Gastrocnemius medialis (tissue), 4 donors: Measurements from ENCODE around the gene TCERG1L. TPM values are rescaled to one million over a fixed set of nuclear protein-coding genes. Genes with fewer than 3 reads are reported as not detected.

Source experiments
- ATAC-seq, 2 donors: fragments of 150-250 bp; one replicate each; pipeline ENCODE4 v1.9.1; 2016
- DNase-seq, 2 donors: peaks; one replicate each; pipeline ENCODE4 v3.0.0-alpha.2; 2019
- H3K27ac ChIP-seq, 4 donors: fragments of 200-600 bp; sonication (generic); 1 replicate in 1 of 4; 2 replicates in 3 of 4; pipeline ENCODE4 v1.5.1; 2016 to 2018; ENCODE audit warnings: mild to moderate bottlenecking in 2 of 4, moderate library complexity in 1 of 4
- H3K27me3 ChIP-seq, 3 donors: fragments of 200-600 bp; sonication (generic) in 2 of 3; 1 replicate in 1 of 3; 2 replicates in 2 of 3; pipeline versions ENCODE4 v1.5.1 to v1.6.0; 2016 to 2019; ENCODE audit warnings: mild to moderate bottlenecking in 1 of 3, moderate library complexity in 1 of 3
- H3K36me3 ChIP-seq, 2 donors: fragments of 200-600 bp; sonication (generic) in 1 of 2; one replicate each; pipeline ENCODE4 v1.5.1; 2017 to 2018
- H3K4me1 ChIP-seq, 2 donors: fragments of 200-600 bp; sonication (generic) in 1 of 2; one replicate each; pipeline ENCODE4 v1.5.1; 2016 to 2017; ENCODE audit warnings: mild to moderate bottlenecking in 2 of 2
- H3K4me3 ChIP-seq, 4 donors: fragments of 200-600 bp; sonication (generic) in 3 of 4; 1 replicate in 1 of 4; 2 replicates in 3 of 4; pipeline ENCODE4 v1.5.1; 2016 to 2019; ENCODE audit warnings: mild to moderate bottlenecking in 2 of 4
- H3K9me3 ChIP-seq, 3 donors: fragments of 200-600 bp; sonication (generic) in 2 of 3; 1 replicate in 1 of 3; 2 replicates in 2 of 3; pipeline ENCODE4 v1.5.1; 2016 to 2019
- CTCF ChIP-seq, 5 experiments: fragments of 450-650 bp in 3 of 5; fragments of 200-600 bp in 2 of 5; sonication (generic) in 2 of 5; IDR thresholded peaks in 4 of 5; conservative IDR thresholded peaks in 1 of 5; 1 replicate in 4 of 5; 2 replicates in 1 of 5; pipeline ENCODE4 v1.5.1; 2016 to 2019; ENCODE audit warnings: antibody characterized with exemption in 5 of 5, mild to moderate bottlenecking in 3 of 5, moderate library complexity in 3 of 5
- POLR2A ChIP-seq, 2 donors: fragments of 450-650 bp; IDR thresholded peaks; one replicate each; pipeline ENCODE4 v1.6.1; 2017; ENCODE audit warnings: antibody characterized with exemption in 2 of 2, mild to moderate bottlenecking in 2 of 2, moderate library complexity in 2 of 2
- in situ Hi-C, 4 donors: fragments of 200-750 bp; cut with MboI; loops; one replicate each; pipeline versions ENCODE4 v1.15.0 to v1.8.0; 2017; ENCODE audit warnings: low sequenced_read_pairs in 4 of 4
- intact Hi-C: fragments of 100-400 bp; cut with DNase I; formaldehyde crosslinking; loops from one replicate; pipeline ENCODE4 v1.15.1; 2023; ENCODE audit warnings: low total_unique reads
- total RNA-seq, 4 donors: library from RNA; depleted of rRNA; stranded (reverse); fragments of >200 nt; gene quantifications; one replicate each; pipeline versions ENCODE4 v1.1.0 to v1.2.3, GENCODE V29; 2016

The TCERG1L gene
- total RNA-seq, 4 donors from 2014 or later: not detected

GRCh38 chr10:131186547-131187253 lies 124.8 kb downstream of the TCERG1L start:
- Histone ChIP-seq H3K9me3 (no peaks in the 10 kb centered on the region), H3K36me3 (no peaks in the 10 kb centered on the region), H3K4me3 (no peak overlapping the region), H3K4me1 (no peaks in the 10 kb centered on the region), H3K27me3 (peaks cover 0 to 4% (median 0%) of the 10 kb centered on the region in 3 donors), H3K27ac (no peak overlapping the region)
- DNase-seq (no peak), ATAC-seq (no peak)
- TF ChIP-seq POLR2A (IDR thresholded peaks at IDR 0.05) (no peak), CTCF (IDR thresholded peaks at IDR 0.05 in 4 of 5, conservative IDR thresholded peaks at IDR 0.05 in 1 of 5) (no peak)
- intact Hi-C loops: no loop called here
- in situ Hi-C loops: no loop called here

- DNase-seq: no peak
- TF ChIP-seq POLR2A (IDR thresholded peaks at IDR 0.05) (no peak), CTCF (IDR thresholded peaks at IDR 0.05 in 4 of 5, conservative IDR thresholded peaks at IDR 0.05 in 1 of 5) (no peak)
- in situ Hi-C loops: no loop called here
- no peak overlapping the region for H3K4me3 ChIP-seq
- peaks cover 0 to 9% (median 0%) of the 10 kb centered on the region in 3 donors for H3K27me3 ChIP-seq
- H3K4me1 ChIP-seq: no peaks in the 10 kb centered on the region
- intact Hi-C loops: no loop called here
- no peak overlapping the region for H3K27ac ChIP-seq
- no peaks in the 10 kb centered on the region for H3K36me3 ChIP-seq
- no peak for ATAC-seq
- H3K9me3 ChIP-seq: no peaks in the 10 kb centered on the region
These were observed 127.0 kb downstream of the TCERG1L start for GRCh38 chr10:131184503-131184902.

- Histone ChIP-seq H3K4me3 (no peak overlapping the region), H3K9me3 (no peaks in the 10 kb centered on the region), H3K27me3 (peaks cover 0 to 9% (median under 1%) of the 10 kb centered on the region in 3 donors), H3K36me3 (no peaks in the 10 kb centered on the region), H3K4me1 (no peaks in the 10 kb centered on the region), H3K27ac (no peak overlapping the region)
- ATAC-seq: no peak
- DNase-seq: no peak
- in situ Hi-C loops (no loop called here), intact Hi-C loops (no loop called here)
- TF ChIP-seq CTCF (IDR thresholded peaks at IDR 0.05 in 4 of 5, conservative IDR thresholded peaks at IDR 0.05 in 1 of 5) (no peak), POLR2A (IDR thresholded peaks at IDR 0.05) (no peak)
These were observed 127.9 kb downstream of the TCERG1L start for GRCh38 chr10:131183546-131184045.

- Histone ChIP-seq H3K4me3 (no peak overlapping the region), H3K9me3 (no peaks in the 10 kb centered on the region), H3K27me3 (peaks cover 0 to 9% (median 4%) of the 10 kb centered on the region in 3 donors), H3K4me1 (no peaks in the 10 kb centered on the region), H3K36me3 (no peaks in the 10 kb centered on the region), H3K27ac (no peak overlapping the region)
- in situ Hi-C loops (no loop called here), intact Hi-C loops (no loop called here)
- DNase-seq (no peak), ATAC-seq (no peak)
- no peak for TF ChIP-seq POLR2A (IDR thresholded peaks at IDR 0.05)
- no peak for TF ChIP-seq CTCF (IDR thresholded peaks at IDR 0.05 in 4 of 5, conservative IDR thresholded peaks at IDR 0.05 in 1 of 5)
These were observed 130.1 kb downstream of the TCERG1L start for GRCh38 chr10:131181456-131181855.
